Measurements from ENCODE around the gene WDFY2. TPM values are rescaled to one million over a fixed set of nuclear protein-coding genes. Genes with fewer than 3 reads are reported as not detected.

The WDFY2 gene
- total and polyA plus RNA-seq, 2 of the 13 experiments (the other 11 are each of a cell fraction or from before 2014, with no cell fraction given): 22.6 to 27.0 TPM

DNA sequence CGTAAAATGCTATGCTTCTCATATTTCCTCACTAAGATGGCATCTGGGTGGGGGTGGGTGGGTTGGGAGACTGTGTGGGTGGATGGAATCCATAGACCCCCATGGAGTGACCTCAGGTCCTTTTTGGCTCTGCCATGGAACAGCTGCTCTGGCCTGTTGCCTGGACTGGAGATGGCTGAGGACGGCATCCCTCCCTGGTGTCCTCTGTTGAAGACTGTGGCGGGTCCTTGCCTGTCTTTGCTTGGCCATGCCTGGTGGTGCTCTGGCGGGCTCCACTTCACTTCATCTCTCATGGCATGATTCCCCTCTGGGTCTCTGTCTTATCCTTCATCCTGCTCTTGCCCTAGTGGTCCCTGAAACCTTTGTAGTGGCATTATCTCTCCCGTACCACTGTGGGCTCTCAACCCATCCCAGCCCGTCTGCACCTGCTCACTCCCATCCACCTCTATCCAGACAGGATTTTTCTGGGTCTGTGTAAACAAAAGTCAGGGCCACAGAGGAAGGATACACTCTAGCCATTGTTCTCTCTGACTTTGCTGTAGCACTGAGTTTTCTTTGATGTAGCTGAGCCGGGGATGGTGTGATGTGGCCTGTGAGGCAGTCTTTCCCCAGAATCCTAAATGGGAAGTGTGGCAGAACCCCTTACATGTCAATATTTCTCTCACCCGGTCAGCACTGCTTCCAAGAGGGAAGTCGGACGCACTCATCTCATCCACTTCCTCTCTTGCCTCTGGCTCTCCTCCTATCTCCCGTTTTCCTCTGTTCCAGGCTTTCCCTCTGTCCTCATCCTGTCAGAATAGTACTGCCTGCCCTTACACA lies 36.1 kb downstream of the WDFY2 start (continued):
- TF ChIP-seq, protein P1, sequence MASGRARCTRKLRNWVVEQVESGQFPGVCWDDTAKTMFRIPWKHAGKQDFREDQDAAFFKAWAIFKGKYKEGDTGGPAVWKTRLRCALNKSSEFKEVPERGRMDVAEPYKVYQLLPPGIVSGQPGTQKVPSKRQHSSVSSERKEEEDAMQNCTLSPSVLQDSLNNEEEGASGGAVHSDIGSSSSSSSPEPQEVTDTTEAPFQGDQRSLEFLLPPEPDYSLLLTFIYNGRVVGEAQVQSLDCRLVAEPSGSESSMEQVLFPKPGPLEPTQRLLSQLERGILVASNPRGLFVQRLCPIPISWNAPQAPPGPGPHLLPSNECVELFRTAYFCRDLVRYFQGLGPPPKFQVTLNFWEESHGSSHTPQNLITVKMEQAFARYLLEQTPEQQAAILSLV (CRISPR knock-in tag; IDR thresholded peaks at IDR 0.05; ENCODE audit: borderline replicate concordance): no peak; the same call in 1 of the 2 replicates
- TF ChIP-seq HES4 (CRISPR knock-in tag; IDR thresholded peaks at IDR 0.05; ENCODE audit: borderline replicate concordance) (no peak), KAT7 (CRISPR knock-in tag; IDR thresholded peaks at IDR 0.05; ENCODE audit: borderline replicate concordance) (no peak), SMAD1 (CRISPR knock-in tag; IDR thresholded peaks at IDR 0.05; ENCODE audit: borderline replicate concordance, low read depth) (no peak), EED (CRISPR knock-in tag; IDR thresholded peaks at IDR 0.05) (no peak), SALL2 (CRISPR knock-in tag; IDR thresholded peaks at IDR 0.05) (no peak), U2AF2 (IDR thresholded peaks at IDR 0.05; ENCODE audit: low read depth, low read length) (no peak), ZNF766 (CRISPR knock-in tag; IDR thresholded peaks at IDR 0.05; ENCODE audit: borderline replicate concordance) (no peak), HNF4G (IDR thresholded peaks at IDR 0.05; ENCODE audit: borderline replicate concordance, low read depth, low read length) (no peak), HNF4G (CRISPR knock-in tag; IDR thresholded peaks at IDR 0.05; ENCODE audit: borderline replicate concordance, low read depth) (peak; percentile 37; the same call in 1 of the 2 replicates), ZNF644 (CRISPR knock-in tag; IDR thresholded peaks at IDR 0.05; ENCODE audit: low read depth) (peak; percentile 89), SETDB1 (CRISPR knock-in tag; IDR thresholded peaks at IDR 0.05; ENCODE audit: borderline replicate concordance) (no peak), RBAK (CRISPR knock-in tag; IDR thresholded peaks at IDR 0.05) (no peak), RFXAP (CRISPR knock-in tag; IDR thresholded peaks at IDR 0.05; ENCODE audit: borderline replicate concordance) (no peak), JUND (CRISPR knock-in tag; IDR thresholded peaks at IDR 0.05) (no peak)
- TF ChIP-seq, protein P2, sequence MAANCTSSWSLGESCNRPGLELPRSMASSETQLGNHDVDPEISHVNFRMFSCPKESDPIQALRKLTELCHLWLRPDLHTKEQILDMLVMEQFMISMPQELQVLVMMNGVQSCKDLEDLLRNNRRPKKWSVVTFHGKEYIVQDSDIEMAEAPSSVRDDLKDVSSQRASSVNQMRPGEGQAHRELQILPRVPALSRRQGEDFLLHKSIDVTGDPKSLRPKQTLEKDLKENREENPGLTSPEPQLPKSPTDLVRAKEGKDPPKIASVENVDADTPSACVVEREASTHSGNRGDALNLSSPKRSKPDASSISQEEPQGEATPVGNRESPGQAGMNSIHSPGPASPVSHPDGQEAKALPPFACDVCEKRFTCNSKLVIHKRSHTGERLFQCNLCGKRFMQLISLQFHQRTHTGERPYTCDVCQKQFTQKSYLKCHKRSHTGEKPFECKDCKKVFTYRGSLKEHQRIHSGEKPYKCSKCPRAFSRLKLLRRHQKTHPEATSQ (CRISPR knock-in tag; IDR thresholded peaks at IDR 0.05; ENCODE audit: borderline replicate concordance): peak; percentile 79; the same call in 1 of the 2 replicates
- TF ChIP-seq, protein P3, sequence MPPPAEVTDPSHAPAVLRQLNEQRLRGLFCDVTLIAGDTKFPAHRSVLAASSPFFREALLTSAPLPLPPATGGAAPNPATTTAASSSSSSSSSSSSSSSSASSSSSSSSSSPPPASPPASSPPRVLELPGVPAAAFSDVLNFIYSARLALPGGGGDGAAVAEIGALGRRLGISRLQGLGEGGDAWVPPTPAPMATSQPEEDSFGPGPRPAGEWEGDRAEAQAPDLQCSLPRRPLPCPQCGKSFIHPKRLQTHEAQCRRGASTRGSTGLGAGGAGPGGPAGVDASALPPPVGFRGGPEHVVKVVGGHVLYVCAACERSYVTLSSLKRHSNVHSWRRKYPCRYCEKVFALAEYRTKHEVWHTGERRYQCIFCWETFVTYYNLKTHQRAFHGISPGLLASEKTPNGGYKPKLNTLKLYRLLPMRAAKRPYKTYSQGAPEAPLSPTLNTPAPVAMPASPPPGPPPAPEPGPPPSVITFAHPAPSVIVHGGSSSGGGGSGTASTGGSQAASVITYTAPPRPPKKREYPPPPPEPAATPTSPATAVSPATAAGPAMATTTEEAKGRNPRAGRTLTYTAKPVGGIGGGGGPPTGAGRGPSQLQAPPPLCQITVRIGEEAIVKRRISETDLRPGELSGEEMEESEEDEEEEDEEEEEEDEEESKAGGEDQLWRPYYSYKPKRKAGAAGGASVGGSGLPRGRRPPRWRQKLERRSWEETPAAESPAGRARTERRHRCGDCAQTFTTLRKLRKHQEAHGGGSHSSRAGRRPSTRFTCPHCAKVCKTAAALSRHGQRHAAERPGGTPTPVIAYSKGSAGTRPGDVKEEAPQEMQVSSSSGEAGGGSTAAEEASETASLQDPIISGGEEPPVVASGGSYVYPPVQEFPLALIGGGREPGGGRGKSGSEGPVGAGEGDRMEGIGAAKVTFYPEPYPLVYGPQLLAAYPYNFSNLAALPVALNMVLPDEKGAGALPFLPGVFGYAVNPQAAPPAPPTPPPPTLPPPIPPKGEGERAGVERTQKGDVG (CRISPR knock-in tag; IDR thresholded peaks at IDR 0.05; ENCODE audit: borderline replicate concordance): peak; percentile 81; the same call in 1 of the 2 replicates
- TF ChIP-seq, protein P4, sequence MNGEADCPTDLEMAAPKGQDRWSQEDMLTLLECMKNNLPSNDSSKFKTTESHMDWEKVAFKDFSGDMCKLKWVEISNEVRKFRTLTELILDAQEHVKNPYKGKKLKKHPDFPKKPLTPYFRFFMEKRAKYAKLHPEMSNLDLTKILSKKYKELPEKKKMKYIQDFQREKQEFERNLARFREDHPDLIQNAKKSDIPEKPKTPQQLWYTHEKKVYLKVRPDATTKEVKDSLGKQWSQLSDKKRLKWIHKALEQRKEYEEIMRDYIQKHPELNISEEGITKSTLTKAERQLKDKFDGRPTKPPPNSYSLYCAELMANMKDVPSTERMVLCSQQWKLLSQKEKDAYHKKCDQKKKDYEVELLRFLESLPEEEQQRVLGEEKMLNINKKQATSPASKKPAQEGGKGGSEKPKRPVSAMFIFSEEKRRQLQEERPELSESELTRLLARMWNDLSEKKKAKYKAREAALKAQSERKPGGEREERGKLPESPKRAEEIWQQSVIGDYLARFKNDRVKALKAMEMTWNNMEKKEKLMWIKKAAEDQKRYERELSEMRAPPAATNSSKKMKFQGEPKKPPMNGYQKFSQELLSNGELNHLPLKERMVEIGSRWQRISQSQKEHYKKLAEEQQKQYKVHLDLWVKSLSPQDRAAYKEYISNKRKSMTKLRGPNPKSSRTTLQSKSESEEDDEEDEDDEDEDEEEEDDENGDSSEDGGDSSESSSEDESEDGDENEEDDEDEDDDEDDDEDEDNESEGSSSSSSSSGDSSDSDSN (CRISPR knock-in tag; IDR thresholded peaks at IDR 0.05): peak; percentile 55

Measured in HepG2 (cell line).